ENCODE measurements around the gene IPO4.

Gene IPO4

GRCh38 chr14:24196071-24197055 lies 7.7 kb upstream of the IPO4 start:
- peak overlapping the region; percentile 94 for H3K4me3 ChIP-seq (ENCODE audit: control insufficient read depth, low read depth, low read length)
- no peak for TF ChIP-seq CTCF (IDR thresholded peaks at IDR 0.05; ENCODE audit: control insufficient read depth, insufficient read depth, low read depth, low read length, missing control alignments)
- DNase-seq (ENCODE audit: low read depth) = no peak

GRCh38 chr14:24195186-24196070 lies 6.8 kb upstream of the IPO4 start, which contains the start of gene TM9SF1:
TSS of gene TM9SF1 (minus strand) at chr14:24195441. CDS start at chr14:24195019, 422 bp downstream.
- DNase-seq (ENCODE audit: low read depth) = peak; percentile 63
- TF ChIP-seq CTCF (IDR thresholded peaks at IDR 0.05; ENCODE audit: control insufficient read depth, insufficient read depth, low read depth, low read length, missing control alignments) = no peak
- H3K4me3 ChIP-seq (ENCODE audit: control insufficient read depth, low read depth, low read length) = peak within 1 kb of the TSS; percentile 94

GRCh38 chr14:24194873-24195185 lies 6.2 kb upstream of the IPO4 start:
- H3K4me3 ChIP-seq (ENCODE audit: control insufficient read depth, low read depth, low read length) = peak overlapping the region; percentile 94
- TF ChIP-seq CTCF (IDR thresholded peaks at IDR 0.05; ENCODE audit: control insufficient read depth, insufficient read depth, low read depth, low read length, missing control alignments) = no peak
- no peak for DNase-seq (ENCODE audit: low read depth)

- TF ChIP-seq CTCF (IDR thresholded peaks at IDR 0.05; ENCODE audit: control insufficient read depth, insufficient read depth, low read depth, low read length, missing control alignments) = no peak
- no peak for DNase-seq (ENCODE audit: low read depth)
- peak overlapping the region; percentile 94 for H3K4me3 ChIP-seq (ENCODE audit: control insufficient read depth, low read depth, low read length)
Observed at GRCh38 chr14:24194186-24194872, 5.7 kb upstream of the IPO4 start.

- DNase-seq (ENCODE audit: low read depth) = no peak
- no peak overlapping the region for H3K4me3 ChIP-seq (ENCODE audit: control insufficient read depth, low read depth, low read length)
- no peak for TF ChIP-seq CTCF (IDR thresholded peaks at IDR 0.05; ENCODE audit: control insufficient read depth, insufficient read depth, low read depth, low read length, missing control alignments)
Observed at GRCh38 chr14:24192933-24193332, 4.3 kb upstream of the IPO4 start.

GRCh38 chr14:24190416-24190815 lies 1.8 kb upstream of the IPO4 start:
- TF ChIP-seq CTCF (IDR thresholded peaks at IDR 0.05; ENCODE audit: control insufficient read depth, insufficient read depth, low read depth, low read length, missing control alignments) = no peak
- DNase-seq (ENCODE audit: low read depth) = no peak
- no peak overlapping the region for H3K4me3 ChIP-seq (ENCODE audit: control insufficient read depth, low read depth, low read length)

All from AG09309 (cell line).